ENCODE results near the gene WDR70.
"Not testable (repeated sequence)": the region's sequence is repeated elsewhere in the genome, so short reads cannot be mapped to it uniquely, and the experiment has no call there.

The WDR70 gene

GRCh38 chr5:37570597-37570996 is 191.5 kb downstream of the WDR70 start:
- no peak for DNase-seq (ENCODE audit: low read depth)

- no peak for DNase-seq (ENCODE audit: low read depth)
These were observed 192.9 kb downstream of the WDR70 start for GRCh38 chr5:37571985-37572384.

- no peak for DNase-seq (ENCODE audit: low read depth)
These were observed 196.7 kb downstream of the WDR70 start for GRCh38 chr5:37575541-37576489.

GRCh38 chr5:37576552-37576951 is 197.4 kb downstream of the WDR70 start:
- DNase-seq (ENCODE audit: low read depth), result no peak

- DNase-seq (ENCODE audit: low read depth), result no peak
These were observed 199.1 kb downstream of the WDR70 start for GRCh38 chr5:37578176-37578575.

- no peak for DNase-seq (ENCODE audit: low read depth)
These were observed 201.0 kb downstream of the WDR70 start for GRCh38 chr5:37580106-37580505.

GRCh38 chr5:37582202-37582601 is 203.1 kb downstream of the WDR70 start:
- DNase-seq (ENCODE audit: low read depth), result no peak

- not testable (repeated sequence) for DNase-seq (ENCODE audit: low read depth)
These were observed 214.2 kb downstream of the WDR70 start for GRCh38 chr5:37593292-37593691.

- DNase-seq (ENCODE audit: low read depth), result not testable (repeated sequence)
These were observed 215.7 kb downstream of the WDR70 start for GRCh38 chr5:37594864-37595263.

GRCh38 chr5:37598733-37599132 is 219.6 kb downstream of the WDR70 start:
- no peak for DNase-seq (ENCODE audit: low read depth)

GRCh38 chr5:37601163-37601562 is 222.0 kb downstream of the WDR70 start:
- DNase-seq (ENCODE audit: low read depth), result no peak

- DNase-seq (ENCODE audit: low read depth), result no peak
These were observed 224.0 kb downstream of the WDR70 start for GRCh38 chr5:37603072-37603471.

GRCh38 chr5:37604290-37604689 is 225.2 kb downstream of the WDR70 start:
- no peak for DNase-seq (ENCODE audit: low read depth)

- DNase-seq (ENCODE audit: low read depth), result no peak
These were observed 227.0 kb downstream of the WDR70 start for GRCh38 chr5:37606148-37606547.

- DNase-seq (ENCODE audit: low read depth), result no peak
These were observed 227.6 kb downstream of the WDR70 start for GRCh38 chr5:37606632-37607248.

GRCh38 chr5:37615184-37615583 is 236.1 kb downstream of the WDR70 start:
- no peak for DNase-seq (ENCODE audit: low read depth)

GRCh38 chr5:37619353-37619752 is 240.2 kb downstream of the WDR70 start:
- DNase-seq (ENCODE audit: low read depth), result no peak

GRCh38 chr5:37622354-37622753 is 243.2 kb downstream of the WDR70 start:
- not testable (repeated sequence) for DNase-seq (ENCODE audit: low read depth)

- no peak for DNase-seq (ENCODE audit: low read depth)
These were observed 247.1 kb downstream of the WDR70 start for GRCh38 chr5:37626266-37626665.

GRCh38 chr5:37628876-37629275 is 249.8 kb downstream of the WDR70 start:
- DNase-seq (ENCODE audit: low read depth), result no peak

GRCh38 chr5:37631939-37632338 is 252.8 kb downstream of the WDR70 start:
- DNase-seq (ENCODE audit: low read depth), result no peak

- no peak for DNase-seq (ENCODE audit: low read depth)
These were observed 258.2 kb downstream of the WDR70 start for GRCh38 chr5:37637165-37637845.

- DNase-seq (ENCODE audit: low read depth), result no peak
These were observed 259.8 kb downstream of the WDR70 start for GRCh38 chr5:37638897-37639296.

Data from activated T-cell treated with anti-CD3 and anti-CD28 coated beads for 24 hours (primary cell).